Activated CD8-positive, alpha-beta memory T cell treated with anti-CD3 and anti-CD28 coated beads, Interleukin-2, amount 50 U/mL, for 4 hours (primary cell): ENCODE measurements around the gene AKT3.

Source experiments
- DNase-seq: peaks from one replicate; pipeline ENCODE4 v3.0.0-alpha.2; 2020

AKT3 gene

GRCh38 chr1:243501002-243501401, 349.0 kb downstream of the AKT3 start:
- no peak for DNase-seq

GRCh38 chr1:243500512-243500911, 349.5 kb downstream of the AKT3 start:
- DNase-seq: no peak

DNA sequence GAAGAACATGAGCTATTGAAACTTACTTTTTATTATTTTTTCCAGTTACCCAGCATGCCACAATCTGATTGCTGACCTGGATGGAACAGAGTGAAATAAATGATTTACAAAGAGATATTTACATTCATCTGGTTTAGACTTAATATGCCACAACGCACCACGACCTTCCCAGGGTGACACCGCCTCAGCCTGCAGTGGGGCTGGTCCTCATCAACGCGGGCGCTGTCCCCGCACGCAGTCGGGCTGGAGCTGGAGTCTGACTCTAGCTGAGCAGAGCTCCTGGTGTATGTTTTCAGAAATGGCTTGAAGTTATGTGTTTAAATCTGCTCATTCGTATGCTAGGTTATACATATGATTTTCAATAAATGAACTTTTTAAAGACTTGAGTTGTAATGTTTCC, 350.3 kb downstream of the AKT3 start:
- DNase-seq: no peak

DNA sequence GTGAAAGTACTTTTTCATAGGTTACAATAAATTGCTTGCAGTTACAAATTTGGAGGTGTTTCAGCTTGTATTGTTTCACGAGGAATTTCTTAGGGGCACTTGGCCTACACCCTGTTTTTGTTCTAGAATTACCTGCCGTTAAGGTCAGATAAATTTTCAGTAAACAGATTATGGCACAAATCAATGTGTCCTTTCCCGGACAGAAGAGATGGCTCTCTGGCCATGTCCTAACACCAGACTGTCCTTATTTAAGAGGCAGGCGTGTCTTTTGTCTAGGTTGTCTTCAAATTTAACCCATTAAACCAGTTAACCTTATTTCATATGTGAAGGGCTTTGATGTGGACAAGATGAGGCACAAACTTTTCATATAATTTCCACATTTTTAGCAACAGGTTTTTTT, 350.8 kb downstream of the AKT3 start:
- DNase-seq: no peak

- DNase-seq: no peak
Measured at GRCh38 chr1:243497939-243498681, 351.9 kb downstream of the AKT3 start.

DNA sequence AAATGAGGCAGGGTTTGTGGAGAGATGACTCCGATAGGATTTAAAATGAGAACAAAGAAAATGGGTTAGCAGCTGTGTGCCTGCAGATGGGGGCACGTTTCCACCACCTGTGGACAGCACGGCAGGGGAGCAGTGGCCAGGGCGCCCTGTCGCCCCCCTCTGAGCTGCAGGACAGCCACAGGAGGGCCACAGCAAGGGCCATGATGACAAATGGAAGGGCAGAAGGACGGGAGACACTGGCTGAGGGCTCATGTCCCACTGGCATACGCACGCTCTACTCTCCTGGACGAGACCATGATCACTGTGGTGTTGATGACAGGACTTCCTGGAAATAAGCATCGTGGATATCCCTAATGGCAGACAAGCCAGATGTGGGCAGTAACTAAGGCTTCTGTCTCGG, 353.2 kb downstream of the AKT3 start:
- no peak for DNase-seq

DNA sequence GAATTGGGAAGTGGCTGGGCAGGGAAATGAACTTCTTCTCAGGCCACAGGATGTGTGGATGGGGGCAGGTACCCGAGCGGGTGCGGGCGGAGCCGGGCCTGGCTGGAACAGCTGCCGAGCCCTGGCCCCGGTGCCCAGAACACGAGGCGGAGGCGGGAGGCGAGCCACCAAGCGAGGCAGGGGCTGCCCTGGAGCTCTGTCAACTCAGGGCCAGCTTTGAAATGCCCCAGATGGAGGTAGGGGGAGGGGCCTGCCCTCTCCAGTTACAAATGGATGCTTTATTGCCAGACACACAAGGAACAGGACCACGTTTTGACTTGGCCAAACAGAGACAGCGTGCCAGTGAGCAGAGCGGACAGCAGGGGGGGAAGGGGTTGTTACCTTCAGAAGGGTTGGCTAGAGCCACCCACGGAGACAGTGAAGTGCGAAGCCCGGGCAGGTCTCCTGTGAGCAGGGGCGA, 353.8 kb downstream of the AKT3 start:
- DNase-seq: no peak

DNA sequence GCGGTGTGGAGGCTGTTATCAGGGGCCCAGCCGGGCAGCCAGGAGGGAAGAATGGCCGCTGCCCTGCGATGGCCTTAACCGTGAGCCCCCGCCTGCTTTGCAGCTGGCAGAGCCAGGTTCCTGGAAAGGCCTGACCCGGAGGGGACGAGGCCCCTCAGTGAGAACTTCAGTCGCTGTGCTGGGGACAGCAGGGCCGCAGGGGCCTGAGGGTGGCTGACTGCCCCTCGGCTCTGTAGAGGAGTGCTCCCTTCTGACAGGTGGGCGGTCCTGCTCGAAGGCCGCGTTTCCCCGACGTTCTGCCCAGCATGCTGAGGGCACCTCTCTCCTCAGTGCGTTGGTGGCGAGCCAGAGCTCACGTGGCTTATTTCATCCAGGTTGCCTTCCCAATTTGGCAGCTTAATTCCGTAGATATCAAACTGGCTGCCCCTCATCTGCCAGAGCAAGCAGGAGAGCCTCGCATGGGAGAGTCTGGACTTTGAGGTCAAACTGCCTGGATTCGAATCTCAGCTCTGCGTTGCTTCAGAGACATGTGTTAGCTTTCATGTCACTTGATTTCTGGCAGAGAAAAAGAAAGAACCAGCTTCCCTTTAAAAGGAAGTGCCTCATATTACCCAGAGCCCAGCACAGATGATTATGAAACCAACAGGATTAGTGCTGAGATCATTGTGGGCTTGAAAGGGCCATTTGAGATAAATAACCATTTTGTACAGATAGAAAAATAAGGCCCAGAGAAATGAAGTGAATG, 354.4 kb downstream of the AKT3 start:
- no peak for DNase-seq

DNA sequence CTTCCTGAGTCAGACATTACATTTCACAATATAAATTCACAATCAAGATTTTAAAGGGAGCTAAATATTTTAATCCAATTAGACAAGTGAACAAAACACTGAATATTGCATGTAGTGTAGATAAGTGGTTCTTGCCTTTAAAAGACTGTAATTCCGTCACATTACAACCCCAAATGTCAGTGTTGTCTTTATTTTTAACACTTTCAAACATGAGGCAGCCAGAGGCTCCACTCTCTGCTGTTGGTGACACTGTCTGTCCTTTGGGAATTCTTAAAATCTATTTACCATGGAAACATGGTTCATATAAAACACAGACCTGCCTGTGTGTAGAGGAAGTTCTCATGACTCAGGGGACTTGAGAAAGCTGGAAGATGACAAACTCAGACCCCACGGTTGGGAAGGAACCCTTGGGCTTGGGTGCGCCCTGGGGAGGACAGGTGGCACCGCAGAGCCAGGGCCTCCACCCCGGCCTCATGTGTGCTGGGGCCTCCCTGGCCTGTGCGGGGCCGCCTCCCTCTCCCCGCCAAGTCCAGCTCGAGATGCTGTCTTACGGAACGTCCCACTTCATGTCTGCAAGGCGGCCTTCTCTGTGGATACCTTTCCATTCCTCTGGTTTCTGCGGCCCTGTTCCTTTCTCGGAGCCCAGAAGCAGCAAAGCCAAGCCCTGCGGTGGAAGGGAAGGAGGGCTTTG, 355.2 kb downstream of the AKT3 start:
- DNase-seq: no peak

- no peak for DNase-seq
Measured at GRCh38 chr1:243493156-243494129, 356.6 kb downstream of the AKT3 start.

DNA sequence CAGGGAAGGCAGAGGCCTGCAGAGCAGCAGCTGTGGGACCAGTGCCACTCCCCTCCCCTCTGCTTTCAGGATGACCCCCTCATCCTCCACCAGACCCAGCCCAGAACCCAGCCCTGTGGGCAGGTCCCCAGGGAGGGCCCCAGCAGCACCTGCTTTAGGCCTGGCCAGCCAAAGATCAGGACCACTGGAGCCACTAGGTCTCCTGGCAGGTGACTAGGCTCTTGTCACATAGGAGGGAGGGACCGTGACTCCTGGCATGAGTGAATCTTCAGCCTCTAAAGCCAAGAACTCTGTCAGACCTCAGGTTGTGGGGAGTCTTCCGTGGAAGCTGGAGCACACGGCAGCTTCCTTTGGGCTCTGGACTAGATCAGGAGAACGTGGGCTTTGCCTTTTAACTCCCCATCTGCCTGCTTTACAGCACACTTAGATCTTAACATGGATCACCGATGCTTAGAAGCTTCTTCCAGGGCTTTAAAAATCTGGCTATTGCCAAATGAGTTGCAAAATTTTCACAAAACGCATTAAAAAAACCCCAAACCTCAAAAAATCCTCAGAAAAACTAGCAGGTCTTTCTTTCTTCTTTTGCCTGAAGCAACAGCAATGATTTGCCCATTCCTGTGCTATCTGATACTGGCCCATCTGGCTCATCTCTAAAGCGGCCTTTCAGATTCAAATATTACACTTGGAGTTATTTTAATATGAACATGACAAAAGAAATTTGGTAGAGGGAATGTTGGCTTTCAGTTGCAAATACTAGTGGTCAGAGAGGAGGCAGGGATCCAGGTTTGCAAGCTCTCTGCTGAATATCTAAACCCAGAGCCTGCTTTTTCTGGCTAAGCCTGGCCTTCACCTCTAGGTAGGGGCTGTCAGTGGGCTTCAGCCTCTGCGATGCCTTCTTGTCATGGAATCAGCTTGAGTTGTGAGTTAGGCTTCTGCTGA, 359.0 kb downstream of the AKT3 start:
- no peak for DNase-seq

GRCh38 chr1:243489681-243490546, 360.1 kb downstream of the AKT3 start:
- DNase-seq: no peak

GRCh38 chr1:243489158-243489527, 360.9 kb downstream of the AKT3 start:
- no peak for DNase-seq

DNA sequence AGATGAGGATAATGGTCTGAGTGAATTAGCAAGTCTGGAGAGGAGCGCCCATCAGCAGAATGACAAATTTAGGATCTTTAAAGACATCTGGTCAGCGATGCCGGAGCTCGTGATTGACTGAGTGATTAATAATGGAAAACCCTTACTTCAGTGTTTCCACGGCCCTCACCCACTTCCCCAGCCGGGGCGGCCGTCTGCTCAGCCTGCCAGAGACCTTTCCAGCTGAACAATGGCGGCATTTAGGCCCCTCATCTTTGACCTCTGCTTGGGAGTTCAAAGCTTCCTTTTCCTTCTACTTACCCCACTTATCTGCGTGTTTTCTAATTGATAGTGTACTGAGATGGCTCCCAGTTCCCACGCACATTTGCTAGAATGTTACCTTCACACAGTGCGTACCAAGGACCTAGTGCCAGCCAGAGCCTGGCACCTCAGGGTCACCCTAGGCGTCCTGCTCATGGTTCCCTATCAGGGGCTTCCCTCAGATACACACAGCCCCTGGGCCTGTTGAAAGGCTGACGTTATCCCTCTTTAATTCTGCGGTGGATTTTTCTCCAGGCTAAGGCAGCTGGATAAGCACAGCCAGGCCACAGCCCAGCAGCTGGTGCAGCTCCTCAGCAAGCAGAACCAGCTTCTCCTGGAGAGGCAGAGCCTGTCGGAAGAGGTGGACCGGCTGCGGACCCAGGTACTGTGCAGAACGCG, 361.4 kb downstream of the AKT3 start:
- no peak for DNase-seq

GRCh38 chr1:243487649-243488227, 362.3 kb downstream of the AKT3 start:
- DNase-seq: no peak

DNA sequence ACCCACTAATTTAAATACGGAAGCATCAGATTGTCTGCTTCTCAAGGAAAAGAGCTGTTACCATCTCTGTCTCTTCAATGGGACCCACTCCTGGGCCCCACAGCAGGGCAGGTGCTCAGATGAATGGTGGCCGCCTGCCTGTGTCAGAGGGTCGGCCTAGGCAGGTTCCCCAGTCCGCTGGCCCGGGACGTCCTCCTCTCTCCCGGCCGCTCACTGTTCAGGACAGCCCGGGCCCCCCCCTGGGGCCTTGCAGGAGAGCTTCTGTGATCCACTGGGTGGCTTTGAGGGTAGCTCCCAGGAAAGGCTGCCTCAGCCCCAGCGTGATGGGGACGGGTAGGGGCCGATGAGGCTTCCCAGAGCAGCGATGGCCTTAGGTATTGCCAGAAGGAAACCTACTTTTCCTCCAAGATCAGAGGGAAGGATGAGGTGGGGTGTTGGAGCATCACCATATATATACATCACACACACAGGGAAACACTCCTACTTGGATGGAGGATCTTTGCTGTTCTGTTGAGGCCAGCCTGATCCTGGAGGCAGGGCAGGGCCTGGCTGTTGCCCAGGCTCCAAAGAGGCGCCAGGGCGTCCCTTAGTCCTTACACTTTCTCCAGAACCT, 362.9 kb downstream of the AKT3 start:
- no peak for DNase-seq

DNA sequence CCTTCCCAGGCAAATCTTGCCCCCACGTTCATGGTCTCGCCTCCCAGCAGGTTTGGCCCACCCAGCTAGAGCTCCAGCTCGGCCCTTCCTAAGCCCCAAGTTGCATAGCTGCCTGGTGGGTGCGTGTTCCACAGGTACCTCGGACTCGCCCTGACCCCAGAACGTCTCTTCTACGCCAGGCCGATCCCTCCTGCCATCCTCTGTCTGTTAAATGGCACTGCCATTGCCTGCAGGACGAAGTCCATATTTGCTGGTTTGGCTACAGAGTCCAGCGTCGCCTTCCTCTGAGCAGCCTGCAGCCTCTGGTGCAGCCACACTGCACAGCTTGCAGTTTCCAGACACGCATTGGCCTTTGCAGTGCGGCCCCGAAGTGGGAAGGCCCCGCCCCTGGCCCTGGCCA, 366.1 kb downstream of the AKT3 start:
- DNase-seq: no peak

- DNase-seq: no peak
Measured at GRCh38 chr1:243483071-243483771, 366.8 kb downstream of the AKT3 start.
